ENCODE results near the gene WDR62.

WDR62 gene

GRCh38 chr19:36023432-36023831 is 31.3 kb upstream of the WDR62 start:
- H3K27me3 ChIP-seq (ENCODE audit: insufficient read depth, poor library complexity, severe bottlenecking): no peaks in the 10 kb centered on the region
- no peak overlapping the region for H3K27ac ChIP-seq (replicated peaks)
- no peak for DNase-seq (ENCODE audit: low read depth in 1 of 2, low spot score in 1 of 2)
- no peak for TF ChIP-seq CTCF (IDR thresholded peaks at IDR 0.05; ENCODE audit: insufficient read depth, low read length)
- no peak overlapping the region for H3K4me3 ChIP-seq (replicated peaks; ENCODE audit: insufficient read depth, low read length)

- H3K27me3 ChIP-seq (ENCODE audit: insufficient read depth, poor library complexity, severe bottlenecking): no peaks in the 10 kb centered on the region
- no peak for DNase-seq (ENCODE audit: low read depth in 1 of 2, low spot score in 1 of 2)
- no peak overlapping the region for H3K27ac ChIP-seq (replicated peaks)
- TF ChIP-seq POLR2AphosphoS5 (IDR thresholded peaks at IDR 0.05; ENCODE audit: low read depth) (no peak), CTCF (IDR thresholded peaks at IDR 0.05; ENCODE audit: insufficient read depth, low read length) (no peak), SPI1 (IDR thresholded peaks at IDR 0.05; ENCODE audit: borderline replicate concordance, low read depth) (no peak), GABPA (IDR thresholded peaks at IDR 0.05; ENCODE audit: low read depth) (no peak), REST (IDR thresholded peaks at IDR 0.05; ENCODE audit: insufficient replicate concordance, low read depth) (no peak)
- no peak overlapping the region for H3K4me3 ChIP-seq (replicated peaks; ENCODE audit: insufficient read depth, low read length)
These were observed 29.2 kb upstream of the WDR62 start for GRCh38 chr19:36025541-36025940.

- H3K27ac ChIP-seq (replicated peaks): no peak overlapping the region
- no peaks in the 10 kb centered on the region for H3K27me3 ChIP-seq (ENCODE audit: insufficient read depth, poor library complexity, severe bottlenecking)
- no peak for TF ChIP-seq REST (IDR thresholded peaks at IDR 0.05; ENCODE audit: insufficient replicate concordance, low read depth)
- no peak for TF ChIP-seq GABPA (IDR thresholded peaks at IDR 0.05; ENCODE audit: low read depth)
- no peak for TF ChIP-seq CTCF (IDR thresholded peaks at IDR 0.05; ENCODE audit: insufficient read depth, low read length)
- no peak for TF ChIP-seq POLR2AphosphoS5 (IDR thresholded peaks at IDR 0.05; ENCODE audit: low read depth)
- DNase-seq (ENCODE audit: low read depth in 1 of 2, low spot score in 1 of 2): no peak
- no peak overlapping the region for H3K4me3 ChIP-seq (replicated peaks; ENCODE audit: insufficient read depth, low read length)
These were observed 28.4 kb upstream of the WDR62 start for GRCh38 chr19:36026091-36026876.

- DNase-seq (ENCODE audit: low read depth in 1 of 2, low spot score in 1 of 2): no peak
- Histone ChIP-seq H3K27me3 (ENCODE audit: insufficient read depth, poor library complexity, severe bottlenecking) (no peaks in the 10 kb centered on the region), H3K4me3 (replicated peaks; ENCODE audit: insufficient read depth, low read length) (no peak overlapping the region), H3K27ac (replicated peaks) (no peak overlapping the region)
- TF ChIP-seq CTCF (IDR thresholded peaks at IDR 0.05; ENCODE audit: insufficient read depth, low read length) (no peak), GABPA (IDR thresholded peaks at IDR 0.05; ENCODE audit: low read depth) (no peak), REST (IDR thresholded peaks at IDR 0.05; ENCODE audit: insufficient replicate concordance, low read depth) (no peak), POLR2AphosphoS5 (IDR thresholded peaks at IDR 0.05; ENCODE audit: low read depth) (no peak), SPI1 (IDR thresholded peaks at IDR 0.05; ENCODE audit: borderline replicate concordance, low read depth) (no peak)
These were observed 27.0 kb upstream of the WDR62 start for GRCh38 chr19:36027696-36028095.
